Left hindlimb (tissue), 1 donor: Measurements from ENCODE around the gene PITPNC1.

Source experiments
- DNase-seq: peaks from one replicate; pipeline ENCODE4 v3.0.0-alpha.2; 2018

Gene PITPNC1

GRCh38 chr17:67659028-67659427 is 281.9 kb downstream of the PITPNC1 start:
- DNase-seq: no peak

- no peak for DNase-seq
Observed at GRCh38 chr17:67662712-67663111, 285.6 kb downstream of the PITPNC1 start.

DNA sequence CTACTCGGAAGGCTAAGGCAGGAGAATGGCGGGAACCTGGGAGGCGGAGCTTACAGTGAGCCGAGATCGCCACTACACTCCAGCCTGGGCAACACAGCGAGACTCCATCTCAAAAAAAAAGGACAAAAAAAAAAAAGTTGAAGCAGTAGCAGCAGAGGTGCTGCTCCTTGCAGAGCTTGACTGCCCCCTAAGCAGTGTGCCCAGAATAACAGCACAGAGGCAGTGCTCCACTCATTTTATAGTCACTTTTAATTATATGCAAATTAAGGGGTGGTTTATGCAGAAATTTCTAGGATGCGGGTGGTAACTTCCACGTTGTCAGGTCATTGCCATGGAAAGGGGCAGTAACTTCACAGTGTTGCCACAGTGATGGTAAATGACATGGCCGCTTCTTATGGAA is 286.4 kb downstream of the PITPNC1 start:
- DNase-seq: no peak

- DNase-seq: no peak
Observed at GRCh38 chr17:67666028-67666427, 288.9 kb downstream of the PITPNC1 start.

- DNase-seq: no peak
Observed at GRCh38 chr17:67666710-67667109, 289.6 kb downstream of the PITPNC1 start.

GRCh38 chr17:67671493-67671892 is 294.4 kb downstream of the PITPNC1 start:
- no peak for DNase-seq

- DNase-seq: no peak
Observed at GRCh38 chr17:67672592-67673335, 295.7 kb downstream of the PITPNC1 start.

DNA sequence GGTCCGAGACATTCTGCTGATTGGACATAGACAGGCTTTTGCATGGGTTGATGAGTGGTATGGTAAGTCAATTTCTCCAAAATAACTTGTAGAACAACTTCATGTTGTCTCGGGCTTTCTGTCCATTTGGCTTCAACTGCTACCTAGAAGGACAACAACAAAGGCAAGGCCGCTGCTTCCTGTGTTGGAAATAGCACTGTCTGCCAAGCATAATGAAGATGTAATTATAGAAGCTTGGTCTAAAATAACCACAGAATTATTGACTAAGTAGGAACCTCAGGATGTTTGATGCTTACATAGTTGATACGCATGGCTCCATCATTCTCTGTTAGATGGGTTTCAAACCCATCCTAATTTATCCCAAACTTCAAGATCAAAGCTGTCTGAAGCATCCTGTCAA is 298.4 kb downstream of the PITPNC1 start:
- DNase-seq: no peak

GRCh38 chr17:67676305-67676704 is 299.2 kb downstream of the PITPNC1 start:
- DNase-seq: no peak

DNA sequence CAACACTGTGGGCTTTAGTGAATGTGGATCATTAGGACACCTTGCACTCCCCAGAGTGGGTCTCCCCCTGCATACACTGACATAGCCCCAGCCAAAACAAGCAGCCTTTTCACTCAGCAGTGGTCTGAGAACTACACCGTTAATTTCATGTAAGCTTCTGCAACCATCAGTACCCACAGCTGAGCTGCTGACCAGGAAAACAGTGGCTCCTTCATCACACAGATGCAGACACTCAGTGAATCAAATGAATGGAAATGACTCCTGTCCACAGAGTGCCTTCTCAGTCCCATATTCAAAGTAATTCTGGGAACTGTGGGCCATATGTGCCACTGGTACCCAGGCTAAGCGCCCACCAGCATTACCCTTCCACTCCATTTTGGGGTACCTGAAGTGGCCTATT is 301.3 kb downstream of the PITPNC1 start:
- DNase-seq: no peak

- DNase-seq: no peak
Observed at GRCh38 chr17:67679225-67679624, 302.1 kb downstream of the PITPNC1 start.

DNA sequence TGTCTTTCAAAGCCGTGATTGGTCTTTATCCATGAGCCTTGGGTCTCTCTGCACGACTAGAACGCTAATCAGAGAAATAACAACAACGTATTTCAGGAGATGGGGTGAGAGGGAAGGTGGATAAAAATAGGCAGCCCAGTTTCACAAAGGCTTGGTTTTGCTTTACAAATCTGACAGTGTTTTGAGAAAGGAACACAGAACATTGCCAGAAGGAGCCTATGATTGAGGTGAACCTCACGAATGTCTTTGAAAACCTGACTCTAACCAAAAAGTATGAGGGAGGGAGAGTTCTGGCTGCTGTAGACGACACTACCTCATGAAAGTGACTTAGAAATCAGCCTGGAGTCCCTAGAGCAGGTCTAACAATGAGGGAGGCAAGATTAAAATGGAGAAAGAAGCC is 302.6 kb downstream of the PITPNC1 start:
- no peak for DNase-seq

DNA sequence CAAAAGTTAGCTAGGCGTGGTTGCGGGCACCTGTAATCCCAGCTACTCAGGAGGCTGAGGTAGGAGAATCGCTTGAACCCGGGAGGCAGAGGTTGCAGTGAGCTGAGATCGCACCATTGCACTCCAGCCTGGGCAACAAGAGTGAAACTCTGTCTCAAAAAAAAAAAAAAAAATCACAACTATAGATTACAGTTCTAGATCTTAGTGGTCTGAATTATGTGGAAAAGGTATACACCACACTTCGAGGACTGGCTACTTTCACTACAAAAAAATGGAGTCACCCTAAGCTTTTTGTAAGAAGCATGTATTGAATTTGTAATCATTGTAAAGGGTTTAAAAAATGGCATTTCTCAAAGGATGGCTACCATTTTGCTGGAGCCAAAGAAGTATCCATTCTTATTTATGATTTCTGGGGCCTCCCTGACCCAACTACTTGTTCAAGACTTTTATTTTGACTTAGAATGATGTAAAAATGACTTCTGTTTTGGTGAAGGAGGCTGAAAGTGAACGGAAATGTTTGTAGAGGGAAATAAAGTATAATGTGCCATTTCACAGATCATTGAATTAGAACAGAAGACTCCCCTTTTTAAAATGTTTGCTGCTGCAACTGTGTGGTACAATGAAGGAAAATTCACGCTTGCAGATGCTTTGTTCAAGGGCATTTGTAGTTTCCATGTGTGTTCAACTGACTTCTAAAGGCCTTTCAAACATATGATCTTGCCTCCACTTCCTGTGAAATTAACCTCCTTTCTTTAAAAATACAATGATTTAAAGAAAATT is 303.6 kb downstream of the PITPNC1 start:
- no peak for DNase-seq

GRCh38 chr17:67682196-67682595 is 305.1 kb downstream of the PITPNC1 start:
- no peak for DNase-seq

- no peak for DNase-seq
Observed at GRCh38 chr17:67685351-67685750, 308.3 kb downstream of the PITPNC1 start.

DNA sequence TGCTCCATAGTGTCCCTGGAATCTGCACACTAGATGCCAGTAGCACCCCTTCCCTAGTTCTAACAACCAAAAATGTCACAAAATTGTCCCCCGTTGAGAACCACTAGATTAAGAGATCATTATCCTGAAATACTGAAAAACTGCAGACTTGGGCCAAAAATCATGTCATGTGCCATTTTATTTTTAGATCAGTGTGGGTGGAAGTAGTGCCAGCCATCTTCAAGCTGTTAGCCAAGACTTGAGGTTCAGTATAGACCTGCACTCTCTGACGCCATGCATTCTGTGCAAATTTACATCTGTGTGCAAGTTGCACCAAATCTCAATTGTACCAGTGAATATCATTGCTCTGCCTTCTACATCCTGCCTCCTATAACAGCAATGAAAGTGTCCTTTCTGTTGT is 309.2 kb downstream of the PITPNC1 start:
- no peak for DNase-seq

GRCh38 chr17:67687511-67687910 is 310.4 kb downstream of the PITPNC1 start:
- no peak for DNase-seq

GRCh38 chr17:67689534-67690177 is 312.6 kb downstream of the PITPNC1 start:
- peak; percentile 52 for DNase-seq

DNA sequence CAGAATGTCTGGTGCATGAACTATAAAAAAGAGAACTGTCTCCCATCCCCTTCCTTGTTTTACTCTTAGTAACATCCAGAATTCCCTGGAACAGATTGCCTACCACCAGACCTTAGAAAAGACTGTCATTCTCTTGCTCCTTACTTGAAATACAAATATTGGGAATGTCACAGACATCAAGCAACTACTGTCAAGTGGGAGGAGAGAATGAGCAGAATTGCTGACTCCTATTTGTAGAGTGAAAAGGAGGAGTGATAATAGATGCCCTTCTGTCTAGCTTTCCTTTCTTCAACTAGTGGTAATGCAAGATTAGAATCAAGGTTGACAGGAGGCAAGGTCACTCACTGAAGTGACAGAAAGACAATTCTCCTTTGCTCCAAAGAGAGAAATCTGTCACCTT is 316.7 kb downstream of the PITPNC1 start:
- DNase-seq: no peak

GRCh38 chr17:67696347-67696746 is 319.3 kb downstream of the PITPNC1 start:
- no peak for DNase-seq

DNA sequence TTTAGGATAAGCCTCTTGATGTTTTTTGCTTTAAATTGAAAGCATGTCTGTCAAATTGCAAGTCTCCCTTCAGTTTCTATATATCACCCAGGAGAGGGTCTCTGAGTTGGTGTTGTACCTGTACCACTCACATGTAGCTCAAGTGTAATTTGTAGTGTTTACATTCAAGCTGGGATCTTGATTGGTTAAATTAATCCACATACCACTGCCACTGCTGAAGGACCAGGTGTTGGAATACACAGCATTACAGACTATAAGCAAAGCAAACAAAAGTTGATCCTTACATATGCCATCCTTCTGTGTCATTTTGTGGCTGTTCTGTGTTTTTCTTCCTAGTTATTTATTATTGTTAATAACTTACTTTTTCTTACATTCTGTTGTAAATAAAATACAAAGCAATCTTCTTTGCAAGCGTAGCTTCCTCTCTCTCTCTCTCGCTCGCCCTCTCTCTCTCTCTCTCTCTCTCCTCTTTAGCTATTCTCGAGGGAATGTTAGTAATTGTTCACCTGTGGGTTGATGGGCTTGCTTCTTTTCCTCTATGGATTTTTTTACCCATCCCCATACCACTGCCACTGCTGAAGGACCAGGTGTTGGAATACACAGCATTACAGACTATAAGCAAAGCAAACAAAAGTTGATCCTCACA is 319.9 kb downstream of the PITPNC1 start:
- DNase-seq: no peak

GRCh38 chr17:67700037-67700724 is 323.1 kb downstream of the PITPNC1 start:
- no peak for DNase-seq

DNA sequence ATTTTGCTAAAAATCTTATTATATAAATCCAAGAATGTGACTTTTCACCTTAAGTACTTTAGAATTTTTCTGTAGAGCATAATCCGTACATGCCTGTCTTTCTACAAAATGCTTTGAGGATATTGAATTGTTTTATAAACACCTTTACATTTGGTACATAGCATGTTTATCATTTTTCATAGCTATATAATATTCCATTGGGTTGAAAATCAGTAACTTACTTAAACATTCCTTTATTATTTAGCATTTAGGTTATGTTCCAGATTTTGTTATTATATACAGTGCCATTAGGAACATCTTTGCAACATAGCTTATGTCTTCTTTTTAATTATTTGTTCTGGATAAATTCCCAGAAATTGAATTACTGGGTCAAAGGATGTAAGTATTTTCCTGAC is 323.6 kb downstream of the PITPNC1 start:
- DNase-seq: no peak
